ENCODE measurements around the gene APOL4.

APOL4 gene

GRCh38 chr22:36148411-36148810 lies 53.2 kb downstream of the APOL4 start:
- no peak overlapping the region for H3K4me3 ChIP-seq (ENCODE audit: low read depth, low read length)
- CTCF ChIA-PET, result interaction anchor here (1.2 to 10.8 kb wide), 4 partner anchors 9 to 339 kb away, joined by 3 to 162 read pairs (median 4); partner anchors contain the start of gene APOL2
- POLR2A ChIA-PET, result no interaction called here
- no peak for DNase-seq (ENCODE audit: low read depth, low spot score)
- TF ChIP-seq CTCF (IDR thresholded peaks at IDR 0.05; ENCODE audit: insufficient read depth, low read length, missing control alignments), result no peak

- POLR2A ChIA-PET, result no interaction called here
- CTCF ChIA-PET, result interaction anchor here (1.6 to 10.8 kb wide), 3 partner anchors 10 to 339 kb away, joined by 4 to 162 read pairs (median 9); no protein-coding TSS in a partner anchor
- no peak overlapping the region for H3K4me3 ChIP-seq (ENCODE audit: low read depth, low read length)
- DNase-seq (ENCODE audit: low read depth, low spot score), result no peak
- TF ChIP-seq CTCF (IDR thresholded peaks at IDR 0.05; ENCODE audit: insufficient read depth, low read length, missing control alignments), result no peak
Observed at GRCh38 chr22:36147196-36147791, 54.3 kb downstream of the APOL4 start.

GRCh38 chr22:36145881-36146280 lies 55.7 kb downstream of the APOL4 start:
- TF ChIP-seq CTCF (IDR thresholded peaks at IDR 0.05; ENCODE audit: insufficient read depth, low read length, missing control alignments), result no peak
- ChIA-PET CTCF (interaction anchor here (1.2 to 10.8 kb wide), 8 partner anchors 9 to 341 kb away, joined by 3 to 162 read pairs (median 7); partner anchors contain the start of gene APOL3), POLR2A (no interaction called here)
- H3K4me3 ChIP-seq (ENCODE audit: low read depth, low read length), result no peak overlapping the region
- DNase-seq (ENCODE audit: low read depth, low spot score), result no peak

- CTCF ChIA-PET, result interaction anchor here (0.7 to 10.8 kb wide), 18 partner anchors 8 to 343 kb away, joined by 3 to 162 read pairs (median 4); partner anchors contain the start of gene APOL3
- no peak for DNase-seq (ENCODE audit: low read depth, low spot score)
- POLR2A ChIA-PET, result no interaction called here
- no peak overlapping the region for H3K4me3 ChIP-seq (ENCODE audit: low read depth, low read length)
- peak; percentile 72 for TF ChIP-seq CTCF (IDR thresholded peaks at IDR 0.05; ENCODE audit: insufficient read depth, low read length, missing control alignments)
Observed at GRCh38 chr22:36144886-36145541, 56.6 kb downstream of the APOL4 start.

GRCh38 chr22:36143956-36144355 lies 57.7 kb downstream of the APOL4 start:
- no peak for TF ChIP-seq CTCF (IDR thresholded peaks at IDR 0.05; ENCODE audit: insufficient read depth, low read length, missing control alignments)
- no peak for DNase-seq (ENCODE audit: low read depth, low spot score)
- CTCF ChIA-PET, result interaction anchor here (1.2 to 10.8 kb wide), 9 partner anchors 9 to 342 kb away, joined by 3 to 162 read pairs (median 4); partner anchors contain the start of gene APOL2
- POLR2A ChIA-PET, result no interaction called here
- H3K4me3 ChIP-seq (ENCODE audit: low read depth, low read length), result no peak overlapping the region

DNA sequence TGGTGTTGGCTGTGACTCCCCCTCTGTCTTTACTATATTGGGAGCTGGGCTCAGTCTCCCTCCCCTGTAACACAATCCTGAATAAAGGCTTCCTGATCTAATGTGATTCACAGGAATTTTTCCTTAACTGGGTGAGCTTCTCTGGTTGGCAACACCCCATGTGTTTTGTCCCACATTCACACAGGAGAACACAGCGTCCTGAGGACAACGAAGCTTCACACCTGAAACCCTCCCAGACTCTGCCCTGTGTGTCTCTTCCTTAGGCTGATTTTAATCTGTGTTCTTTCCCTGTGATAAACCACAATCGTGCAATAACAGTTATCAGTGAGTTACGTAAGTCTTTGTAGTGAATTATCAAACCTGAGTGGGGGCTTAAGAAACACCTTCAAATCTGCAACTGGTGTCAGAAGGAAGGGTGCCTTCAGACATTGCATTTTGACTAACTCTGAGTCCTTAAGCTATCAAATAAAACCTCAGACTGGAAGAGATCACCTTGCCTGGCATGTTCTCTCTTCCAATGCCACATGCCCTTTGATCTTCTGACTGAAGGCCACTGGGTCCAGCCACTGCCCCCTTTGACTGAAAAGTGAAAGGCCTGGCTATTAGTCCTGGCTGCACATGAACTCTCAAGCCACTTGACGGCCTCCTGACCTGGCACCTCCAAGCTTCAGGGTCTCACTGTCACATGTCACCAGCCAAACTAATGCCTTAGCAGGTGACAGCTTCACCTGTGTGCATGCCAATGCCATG lies 58.4 kb downstream of the APOL4 start:
- DNase-seq (ENCODE audit: low read depth, low spot score), result no peak
- CTCF ChIA-PET, result interaction anchor here (0.7 to 10.8 kb wide), 12 partner anchors 9 to 517 kb away, joined by 3 to 162 read pairs (median 6); partner anchors contain the start of gene APOL2
- POLR2A ChIA-PET, result no interaction called here
- no peak for TF ChIP-seq CTCF (IDR thresholded peaks at IDR 0.05; ENCODE audit: insufficient read depth, low read length, missing control alignments)
- no peak overlapping the region for H3K4me3 ChIP-seq (ENCODE audit: low read depth, low read length)

Data from AG04449 (cell line).